ENCODE data around the gene KLHL29. TPM values are rescaled to one million over a fixed set of nuclear protein-coding genes. Genes with fewer than 3 reads are reported as not detected.

The KLHL29 gene
- total and polyA plus RNA-seq, 2 donors (not counting 3 experiments of a cell fraction or from before 2014, with no cell fraction given): 4.6 to 12.7 TPM

GRCh38 chr2:23513872-23514793, 129.2 kb downstream of the KLHL29 start:
- H3K27ac ChIP-seq (ENCODE audit: insufficient read depth, low read depth, low read length): no peak overlapping the region

More at GRCh38 chr2:23513872-23514793, 129.2 kb downstream of the KLHL29 start:
- Histone ChIP-seq H3K4me1 (ENCODE audit: control insufficient read depth, extremely low read depth, insufficient read depth, low read length) (no peaks in the 10 kb centered on the region), H2AFZ (ENCODE audit: low read depth, low read length) (no peak overlapping the region), H4K20me1 (replicated peaks; ENCODE audit: control insufficient read depth, extremely low read depth, insufficient read depth, low read length) (no peaks in the 10 kb centered on the region), H3K27me3 (ENCODE audit: control insufficient read depth in 2 of 2, insufficient read depth in 2 of 2, low read length in 2 of 2) (no peaks in the 10 kb centered on the region), H3K79me2 (ENCODE audit: control insufficient read depth, insufficient read depth, low read length) (no peaks in the 10 kb centered on the region), H3K36me3 (ENCODE audit: control insufficient read depth in 2 of 2, extremely low read depth in 1 of 2, insufficient read depth in 2 of 2, low read length in 2 of 2) (no peaks in the 10 kb centered on the region), H3K9ac (replicated peaks; ENCODE audit: extremely low read depth, insufficient read depth, low read length) (no peak overlapping the region), H3K9me3 (replicated peaks; ENCODE audit: control insufficient read depth, insufficient read depth, low read length) (no peaks in the 10 kb centered on the region), H3K4me3 (replicated peaks in 1 of 3; ENCODE audit: insufficient read depth in 1 of 3, low read depth in 1 of 3, low read length in 3 of 3) (no peak overlapping the region), H3K4me2 (ENCODE audit: insufficient read depth, low read length) (no peak overlapping the region), H3K9me1 (replicated peaks; ENCODE audit: control insufficient read depth, extremely low read depth, insufficient read depth, low read length) (no peaks in the 10 kb centered on the region)
- intact Hi-C loops (cut with micrococcal nuclease): no loop called here
- TF ChIP-seq POLR2AphosphoS5 (IDR thresholded peaks at IDR 0.05; ENCODE audit: insufficient read depth, low read depth, low read length) (no peak), GATA2 (IDR thresholded peaks at IDR 0.05; ENCODE audit: insufficient read depth, insufficient read length, low read depth, low read length) (no peak), FOS (IDR thresholded peaks at IDR 0.05; ENCODE audit: borderline replicate concordance, insufficient read depth, low read length) (no peak), EZH2 (IDR thresholded peaks at IDR 0.05; ENCODE audit: borderline replicate concordance, low read depth, low read length, severe bottlenecking) (no peak), MYC (IDR thresholded peaks at IDR 0.05; ENCODE audit: low read depth, low read length) (no peak), CTCF (IDR thresholded peaks at IDR 0.05; ENCODE audit: extremely low read depth in 1 of 2, insufficient read depth in 1 of 2, low read depth in 1 of 2, low read length in 2 of 2) (no peak), POLR2A (IDR thresholded peaks at IDR 0.05; ENCODE audit: low read depth, low read length) (no peak), JUN (IDR thresholded peaks at IDR 0.05; ENCODE audit: borderline replicate concordance, insufficient read depth, insufficient read length, low read depth) (no peak), MAX (IDR thresholded peaks at IDR 0.05; ENCODE audit: insufficient read depth, insufficient read length) (no peak)
- DNase-seq (ENCODE audit: low read depth, low spot score) (no peak), FAIRE-seq (no peak)
- ChIA-PET CTCF (no interaction called here), POLR2A (no interaction called here)
- BruUV-seq (replicated peaks): no TSS peak
- dilution Hi-C loops (cut with MboI; ENCODE audit: extremely low pct_ligation_motif_present, low sequenced_read_pairs): no loop called here

All from endothelial cell of umbilical vein (primary cell).